ENCODE measurements around the gene CFAP92. TPM values are rescaled to one million over a fixed set of nuclear protein-coding genes. Genes with fewer than 3 reads are reported as not detected.

Gene CFAP92
- total and polyA plus RNA-seq, 11 donors, result 0.12 to 1.8 (median 0.36) TPM; not detected in 3

- Histone ChIP-seq H3K27ac (no peak overlapping the region), H3K27me3 (peaks cover 0 to 3% (median 0%) of the 10 kb centered on the region in 9 donors), H3K4me1 (peaks cover 0 to 16% (median 11%) of the 10 kb centered on the region in 12 donors), H3K9me3 (no peaks in the 10 kb centered on the region), H3K36me3 (no peaks in the 10 kb centered on the region), H3K4me3 (peak overlapping the region in 7 of 12 donors; percentile 45 to 61 (median 56))
- TF ChIP-seq CTCF (IDR thresholded peaks at IDR 0.05), result no peak
- no peak for TF ChIP-seq POLR2A (IDR thresholded peaks at IDR 0.05)
- no peak for ATAC-seq
- intact Hi-C loops (cut with DNase I), result no loop called here
- 83 to 86% (median 84%) methylated on average over 19 of the region's 19 CpGs for WGBS, 4 donors
- no peak for DNase-seq
Measured at GRCh38 chr3:128994581-128995546, 988 bp upstream of the CFAP92 start.

- no peak overlapping the region for H3K27ac ChIP-seq
- no peaks in the 10 kb centered on the region for H3K36me3 ChIP-seq
- TF ChIP-seq POLR2A (IDR thresholded peaks at IDR 0.05), result no peak
- TF ChIP-seq CTCF (IDR thresholded peaks at IDR 0.05), result no peak
- peak overlapping the region in 11 of 12 donors; percentile 31 to 61 (median 51) for H3K4me3 ChIP-seq
- intact Hi-C loops (cut with DNase I), result no loop called here
- WGBS, 4 donors, result 2 to 7% (median 3%) methylated on average over 9 to 13 of the region's 13 CpGs
- H3K27me3 ChIP-seq, result no peaks in the 10 kb centered on the region
- no peaks in the 10 kb centered on the region for H3K9me3 ChIP-seq
- H3K4me1 ChIP-seq, result peaks cover 0 to 16% (median 11%) of the 10 kb centered on the region in 12 donors
- DNase-seq (no peak), ATAC-seq (no peak)
Measured at GRCh38 chr3:128994173-128994512, 267 bp upstream of the CFAP92 start.

GRCh38 chr3:128992926-128993460 is 883 bp downstream of the CFAP92 start:
- Histone ChIP-seq H3K4me3 (peak overlapping the region in 2 of 12 donors; percentile 56 to 61), H3K36me3 (no peaks in the 10 kb centered on the region), H3K9me3 (no peaks in the 10 kb centered on the region), H3K4me1 (peaks cover 0 to 16% (median 11%) of the 10 kb centered on the region in 12 donors), H3K27me3 (no peaks in the 10 kb centered on the region), H3K27ac (no peak overlapping the region)
- DNase-seq (no peak), ATAC-seq (peak in 1 of 4 donors; percentile 8)
- intact Hi-C loops (cut with DNase I), result no loop called here
- WGBS, 4 donors, result 58 to 72% (median 67%) methylated on average over 17 to 20 of the region's 20 CpGs
- TF ChIP-seq CTCF (IDR thresholded peaks at IDR 0.05) (no peak), POLR2A (IDR thresholded peaks at IDR 0.05) (no peak)

- no peak for DNase-seq
- TF ChIP-seq POLR2A (IDR thresholded peaks at IDR 0.05), result no peak
- TF ChIP-seq CTCF (IDR thresholded peaks at IDR 0.05), result no peak
Measured at GRCh38 chr3:128991355-128991895, 2.5 kb downstream of the CFAP92 start.

More at GRCh38 chr3:128991355-128991895, 2.5 kb downstream of the CFAP92 start:
- H3K36me3 ChIP-seq, result no peaks in the 10 kb centered on the region
- peaks cover 0 to 16% (median 11%) of the 10 kb centered on the region in 12 donors for H3K4me1 ChIP-seq
- H3K9me3 ChIP-seq, result no peaks in the 10 kb centered on the region
- intact Hi-C loops (cut with DNase I), result no loop called here
- peak overlapping the region in 1 of 12 donors; percentile 46 for H3K27ac ChIP-seq
- no peaks in the 10 kb centered on the region for H3K27me3 ChIP-seq
- no peak overlapping the region for H3K4me3 ChIP-seq
- ATAC-seq, result no peak
- 90 to 93% (median 92%) methylated on average over 18 of the region's 18 CpGs for WGBS, 4 donors

All from heart left ventricle (tissue), 16 donors.